Epithelial cell of umbilical artery (primary cell): Measurements from ENCODE around the gene KDF1. TPM values are rescaled to one million over a fixed set of nuclear protein-coding genes. Genes with fewer than 3 reads are reported as not detected.

Source experiments
- total RNA-seq: library from RNA; depleted of rRNA; stranded (reverse); fragments of >200 nt; gene quantifications from 2 replicates; pipeline ENCODE4 v1.2.3, GENCODE V29; 2014

The KDF1 gene
- not detected in 2 replicates for total RNA-seq

GRCh38 chr1:26959722-26960624 is at the start of gene KDF1:
Gene KDF1, minus strand, starts transcription at chr1:26960468. Its CDS starts 8,088 bp downstream, at chr1:26952380.

GRCh38 chr1:26993237-26994019 is 33.2 kb upstream of the KDF1 start, which contains the start of gene TRNP1:
Gene TRNP1, plus strand, starts transcription at chr1:26993692. Its CDS starts 95 bp downstream, at chr1:26993787.

GRCh38 chr1:26921540-26922430 is 38.5 kb downstream of the KDF1 start, which contains the start of gene NUDC:
Gene NUDC, plus strand, starts transcription at chr1:26921743. Its CDS starts 106 bp downstream, at chr1:26921849.

GRCh38 chr1:26913754-26914619 is 46.3 kb downstream of the KDF1 start, which contains the start of gene NR0B2:
Gene NR0B2, minus strand, starts transcription at chr1:26913975. Its CDS starts 35 bp downstream, at chr1:26913940.

GRCh38 chr1:26900001-26900814 is 60.1 kb downstream of the KDF1 start, which contains the start of gene GPATCH3:
Gene GPATCH3, minus strand, starts transcription at chr1:26900467. Its CDS starts 25 bp downstream, at chr1:26900442.

Other genes with a start within 250 kb of the KDF1 start
- 7.1 and 10.0 TPM in 2 replicates for gene PIGV, start 172.5 kb downstream of the KDF1 start, total RNA-seq
- 5.5 and 5.9 TPM in 2 replicates for gene ZDHHC18, start 133.8 kb downstream of the KDF1 start, total RNA-seq
- not detected in 2 replicates for gene SFN, start 97.3 kb downstream of the KDF1 start, total RNA-seq
- 6.7 and 8.4 TPM in 2 replicates for gene GPN2, start 70.2 kb downstream of the KDF1 start, total RNA-seq
- 8.8 and 11.2 TPM in 2 replicates for gene GPATCH3, start 60.0 kb downstream of the KDF1 start, total RNA-seq
- gene NR0B2, start 46.5 kb downstream of the KDF1 start, total RNA-seq = not detected in 2 replicates
- 36.4 and 48.3 TPM in 2 replicates for gene NUDC, start 38.7 kb downstream of the KDF1 start, total RNA-seq
- gene TRNP1, start 33.2 kb upstream of the KDF1 start, total RNA-seq = 7.5 and 11.7 TPM in 2 replicates
- 1.3 and 3.0 TPM in 2 replicates for gene TENT5B, start 52.4 kb upstream of the KDF1 start, total RNA-seq
- 3.9 and 5.9 TPM in 2 replicates for gene SLC9A1, start 194.7 kb upstream of the KDF1 start, total RNA-seq